Glomerular visceral epithelial cell (primary cell): ENCODE data around the gene LMBR1.
"Not testable (repeated sequence)": the region's sequence is repeated elsewhere in the genome, so short reads cannot be mapped to it uniquely, and the experiment has no call there.

Experiments used
- DNase-seq: peaks from one replicate; pipeline ENCODE4 v3.0.0-alpha.2; 2016; ENCODE audit errors: extremely low spot score

LMBR1 gene

DNA sequence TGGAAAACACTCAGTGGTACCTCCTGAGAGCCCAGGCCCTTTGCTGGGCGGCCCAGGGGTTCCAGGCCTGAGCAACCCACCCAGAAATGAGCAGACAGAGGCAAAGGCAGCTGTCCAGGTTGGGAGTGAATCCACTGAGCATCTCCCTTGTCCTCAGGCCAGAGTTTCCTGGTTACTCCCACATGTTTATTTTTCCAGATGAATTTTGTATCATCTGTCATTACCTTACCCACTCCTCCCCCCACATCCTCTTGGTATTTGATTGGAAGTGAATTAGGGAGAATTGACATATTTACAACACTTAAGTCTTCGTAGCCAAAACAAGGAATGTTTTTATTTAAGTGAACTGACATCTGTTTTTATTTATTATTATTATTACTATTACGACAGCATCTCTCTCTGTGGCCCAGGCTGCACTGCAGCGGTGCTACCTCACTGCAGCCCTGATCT is 13.2 kb upstream of the LMBR1 start:
- DNase-seq, result no peak

DNA sequence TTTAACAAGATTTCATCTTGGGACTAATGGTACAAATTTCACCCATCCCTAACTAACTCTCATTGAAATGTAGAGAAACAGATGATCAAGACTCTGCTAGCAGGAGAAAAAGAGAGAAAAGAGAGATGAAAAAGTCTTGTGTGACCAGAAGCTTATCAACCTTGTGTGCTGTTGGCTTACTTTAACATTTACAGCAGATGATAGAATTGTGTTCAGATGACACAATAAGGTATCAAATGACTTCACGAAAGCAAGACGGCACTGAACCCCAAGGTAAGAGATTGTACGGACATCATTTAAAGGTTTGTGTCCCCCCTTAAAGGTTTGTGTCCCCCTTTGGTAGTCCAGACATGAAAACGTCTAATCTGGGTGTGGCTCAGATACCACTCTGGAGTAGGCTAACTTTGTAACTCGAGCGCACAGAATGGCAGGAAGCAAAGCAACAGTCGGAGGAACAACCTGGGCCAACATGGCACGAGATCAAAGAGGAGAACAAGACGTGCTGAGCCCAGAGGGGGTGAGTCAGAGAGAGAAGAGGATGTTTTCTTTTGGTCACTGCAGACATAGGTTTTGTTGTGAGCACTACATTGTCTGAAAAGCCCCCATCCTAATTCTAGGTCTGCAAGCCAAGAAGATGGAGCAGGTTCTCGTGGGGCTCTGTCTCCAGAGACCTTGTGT is 10.4 kb upstream of the LMBR1 start:
- peak; percentile 32 for DNase-seq

DNA sequence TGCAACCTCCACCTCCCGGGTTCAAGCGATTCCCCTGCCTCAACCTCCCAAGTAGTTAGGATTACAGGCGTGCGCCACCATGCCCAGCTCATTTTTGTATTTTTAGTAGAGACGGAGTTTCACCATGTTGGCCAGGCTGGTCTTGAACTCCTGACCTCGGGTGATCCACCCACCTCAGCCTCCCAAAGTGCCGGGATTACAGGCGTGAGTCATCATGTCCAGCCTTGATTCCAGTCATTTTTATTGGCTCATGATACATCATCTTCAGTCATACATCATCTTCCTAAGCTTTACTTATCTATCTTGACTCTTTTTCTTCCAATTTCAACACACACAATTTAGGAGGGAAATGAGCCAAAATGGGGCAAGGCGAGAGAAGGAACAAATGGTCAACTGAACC is 7.1 kb upstream of the LMBR1 start:
- not testable (repeated sequence) for DNase-seq

DNA sequence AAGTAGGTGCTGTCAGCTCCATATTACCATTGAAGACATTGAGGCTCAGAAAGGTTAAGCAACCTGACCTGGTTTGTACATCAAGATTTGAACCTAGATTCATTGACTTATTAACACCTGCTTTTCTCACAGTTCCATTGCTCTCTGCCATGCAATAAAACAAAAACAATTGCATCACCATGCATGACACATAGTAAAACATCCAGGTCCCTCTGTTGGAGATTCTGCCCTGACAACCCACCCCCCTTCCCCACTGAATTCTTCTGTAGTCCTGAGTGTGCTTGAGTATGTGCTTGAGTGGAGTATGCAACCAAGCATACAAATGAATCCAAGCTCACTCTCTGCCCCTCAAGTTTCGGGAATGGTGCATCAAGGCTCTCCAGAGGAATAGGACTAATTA is 6.0 kb upstream of the LMBR1 start:
- DNase-seq, result peak; percentile 8

DNA sequence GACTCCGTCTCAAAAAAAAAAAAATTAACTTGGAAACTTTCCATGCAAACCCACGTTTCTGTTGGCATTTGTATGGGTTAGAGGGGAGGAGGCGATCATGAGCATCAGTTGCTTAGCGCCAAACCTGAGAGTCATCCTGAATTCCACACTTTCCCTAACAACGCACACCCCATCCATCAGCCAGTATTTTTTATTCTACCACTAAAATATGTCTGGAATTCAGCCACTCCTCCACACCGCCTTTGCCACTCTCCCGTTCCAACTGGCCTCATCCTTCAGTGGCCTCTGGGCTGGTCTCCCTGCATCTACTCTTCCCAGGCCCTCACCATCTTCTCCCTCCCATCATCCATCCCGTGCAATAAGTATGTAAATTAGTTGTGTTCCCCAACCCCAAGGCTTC is 4.7 kb upstream of the LMBR1 start:
- DNase-seq, result peak; percentile 74

DNA sequence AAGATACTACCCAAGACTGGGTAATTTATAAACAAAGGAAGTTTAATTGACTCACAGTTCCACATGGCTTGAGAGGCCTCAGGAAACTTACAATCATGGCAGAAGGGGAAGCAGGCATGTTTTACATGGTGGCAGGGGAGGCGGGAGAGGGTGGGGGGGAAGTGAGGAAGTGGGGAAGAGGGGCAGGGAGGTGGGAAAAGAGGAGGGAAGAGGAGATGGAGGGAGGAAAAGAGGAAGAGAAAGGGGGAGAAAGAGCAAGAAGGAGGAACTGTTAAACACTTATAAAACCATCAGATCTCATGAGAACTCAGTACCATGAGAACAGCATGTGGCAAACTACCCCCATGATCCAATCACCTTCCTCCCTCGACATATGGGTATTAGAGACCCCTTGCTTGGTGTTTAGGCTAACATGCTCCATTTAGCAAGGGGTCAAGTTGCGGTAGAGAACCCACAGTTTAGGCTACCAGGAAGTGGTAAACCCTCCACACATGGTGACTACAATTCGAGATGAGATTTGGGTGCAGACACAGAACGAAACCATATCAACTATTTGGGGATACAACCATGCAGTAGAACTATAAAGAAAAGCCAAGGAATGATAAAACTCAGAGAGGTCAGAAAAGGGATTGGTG is 3.5 kb upstream of the LMBR1 start:
- no peak for DNase-seq

DNA sequence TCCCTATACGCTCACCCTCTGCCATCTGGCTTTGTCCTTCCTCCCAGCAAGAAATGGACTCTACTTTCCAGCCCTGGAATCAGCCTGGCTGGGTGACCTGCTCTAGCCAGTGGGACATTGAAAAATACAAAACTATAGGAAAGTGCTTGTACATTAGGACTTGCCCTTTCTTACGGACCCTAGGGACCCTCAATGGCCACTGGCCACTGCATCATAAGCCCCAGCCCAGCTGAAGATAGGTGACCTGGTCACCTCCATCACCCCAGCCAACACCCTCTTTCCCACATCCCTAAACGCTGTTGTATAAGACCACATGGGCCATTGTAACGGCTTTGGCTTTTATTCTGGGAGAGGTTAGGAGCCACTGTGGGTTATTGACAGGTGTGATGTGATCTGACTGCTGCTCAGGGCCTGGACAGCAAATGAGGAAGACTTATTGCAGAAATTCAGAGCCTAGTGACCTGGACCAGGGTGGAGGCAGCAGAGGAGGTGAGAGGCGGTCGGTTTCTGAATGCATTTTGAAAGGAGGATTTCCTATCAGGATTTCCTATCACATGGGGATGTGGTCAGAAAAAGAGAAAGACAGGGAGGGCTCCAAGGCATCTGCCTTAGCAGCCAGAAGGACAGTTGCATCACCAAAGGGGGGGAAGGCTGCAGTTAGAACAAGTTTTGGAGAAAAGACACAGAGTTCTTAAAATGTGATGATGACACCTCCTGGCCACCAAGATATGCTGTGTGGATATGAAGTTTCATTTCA is 2.2 kb upstream of the LMBR1 start:
- DNase-seq, result no peak

DNA sequence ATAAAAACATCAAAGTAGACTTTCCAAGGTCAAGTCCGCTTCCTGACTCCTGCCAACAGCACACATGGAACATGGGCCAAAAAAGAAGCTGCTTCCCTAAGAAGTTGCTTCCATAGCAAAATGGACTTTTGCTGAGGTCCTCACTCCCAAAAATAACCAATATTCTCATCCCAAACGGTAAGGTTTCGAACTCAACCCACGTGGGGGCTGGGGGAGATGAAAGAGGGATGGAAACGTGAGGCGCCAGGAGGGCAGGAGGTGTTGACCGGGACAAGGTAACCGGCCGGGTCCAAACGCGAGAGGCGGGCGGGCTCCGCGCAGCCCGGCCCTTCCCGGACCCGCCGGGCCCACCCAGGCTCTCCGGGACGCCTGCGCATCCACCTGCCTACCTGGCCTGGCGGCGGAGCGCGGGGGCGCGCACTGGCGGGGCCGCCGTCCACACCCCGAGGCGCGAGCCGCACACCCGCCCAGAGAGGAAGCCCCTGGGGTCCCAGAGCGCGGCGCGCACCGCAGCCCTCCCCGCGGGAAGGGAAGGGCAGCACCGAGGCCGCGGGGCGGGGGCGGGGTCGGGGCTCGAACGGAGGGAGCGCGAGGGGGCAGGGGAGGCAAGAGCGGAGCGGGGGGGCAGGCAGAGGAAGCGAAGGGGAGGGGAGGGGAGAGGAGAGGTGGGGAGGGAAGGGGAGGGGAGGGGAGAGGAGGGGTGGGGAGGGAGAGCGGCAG is 742 bp downstream of the LMBR1 start:
- peak; percentile 55 for DNase-seq

DNA sequence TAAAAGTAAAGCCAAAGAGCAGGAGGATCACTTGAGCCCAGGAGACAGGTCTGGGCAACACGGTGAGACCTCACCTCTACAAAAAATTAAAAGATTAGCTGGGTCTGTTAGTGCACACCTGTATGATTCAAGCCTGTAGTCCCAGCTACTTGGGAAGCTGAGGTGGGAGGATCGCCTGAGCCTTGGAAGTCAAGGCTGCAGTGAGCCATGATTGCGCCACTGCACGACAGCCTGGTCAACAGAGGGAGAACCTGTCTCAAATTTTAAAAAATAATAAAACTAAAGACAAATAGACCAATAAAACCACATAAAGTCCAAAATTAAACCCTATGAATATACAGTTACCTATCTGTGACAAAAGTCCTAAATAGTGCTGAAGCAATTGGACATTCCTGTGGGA is 3.2 kb downstream of the LMBR1 start:
- no peak for DNase-seq

DNA sequence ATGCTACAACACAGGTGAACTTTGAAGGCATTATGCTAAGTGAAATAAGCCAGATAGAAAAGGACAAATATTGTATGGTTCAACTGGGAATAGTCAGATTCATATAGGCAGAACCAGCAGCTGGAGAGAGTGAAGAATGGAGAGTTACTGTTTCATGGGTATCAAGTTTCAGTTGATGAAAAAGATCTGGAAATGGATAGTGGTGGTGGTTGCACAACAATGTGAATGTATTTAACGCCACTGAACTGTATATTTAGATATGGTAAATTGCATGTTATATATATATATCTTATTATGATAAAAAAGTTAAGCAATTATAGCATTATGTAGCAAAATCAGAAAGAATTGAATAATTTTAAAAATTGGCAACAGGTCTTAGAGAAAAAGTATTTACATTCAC is 3.9 kb downstream of the LMBR1 start:
- no peak for DNase-seq

DNA sequence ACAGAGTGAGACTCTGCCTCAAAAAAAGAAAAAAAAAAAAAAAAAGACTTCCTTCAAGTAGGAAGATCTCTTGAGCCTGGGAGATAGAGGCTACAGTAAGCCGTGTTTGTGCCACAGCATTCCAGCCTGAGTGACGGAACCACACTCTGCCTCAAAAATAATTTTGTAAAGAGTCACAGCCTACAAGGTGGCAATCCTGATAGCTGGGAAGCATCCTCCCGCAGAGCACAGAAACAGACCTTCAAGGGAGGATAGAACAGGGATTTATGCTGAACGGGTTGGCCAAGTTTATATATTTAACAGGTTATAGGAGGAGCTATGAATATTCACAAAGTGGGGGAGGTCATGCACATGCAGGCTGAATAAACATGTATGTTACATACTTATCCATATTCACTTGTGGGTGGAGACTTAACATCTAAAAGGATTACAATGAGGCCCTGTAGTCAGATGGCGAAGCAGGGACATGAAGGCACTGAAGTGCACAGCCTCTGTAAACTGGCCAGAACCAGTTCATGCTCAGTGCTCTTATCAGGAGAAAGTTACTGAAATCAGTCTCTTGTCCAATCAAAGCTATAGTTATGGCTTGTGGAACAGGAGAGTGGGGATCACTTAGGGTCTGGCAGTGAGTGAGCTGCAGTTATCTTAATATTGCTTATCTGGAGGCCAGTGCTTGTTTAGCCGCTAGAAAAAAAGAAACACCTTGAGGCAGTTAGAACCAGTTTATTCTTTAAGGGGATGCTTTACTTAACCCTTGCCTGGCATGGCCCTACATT is 6.8 kb downstream of the LMBR1 start:
- no peak for DNase-seq

DNA sequence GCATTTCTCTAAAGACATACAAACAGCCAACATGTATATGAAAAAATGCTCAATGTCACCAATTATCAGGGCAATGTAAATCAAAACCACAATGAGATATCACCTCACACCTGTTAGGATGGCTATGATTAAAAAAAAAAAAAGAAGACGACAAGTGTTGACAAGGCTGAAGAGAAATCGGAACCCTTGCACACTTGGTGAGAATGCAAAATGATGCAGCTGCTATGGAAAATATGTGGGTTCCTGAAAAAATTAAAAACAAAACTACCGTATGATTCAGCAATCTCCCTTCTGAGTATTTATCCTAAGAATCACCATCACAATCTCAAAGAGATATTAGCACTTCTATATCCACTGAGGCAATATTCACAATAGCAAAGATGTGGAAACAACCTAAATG is 11.3 kb downstream of the LMBR1 start:
- DNase-seq, result no peak

DNA sequence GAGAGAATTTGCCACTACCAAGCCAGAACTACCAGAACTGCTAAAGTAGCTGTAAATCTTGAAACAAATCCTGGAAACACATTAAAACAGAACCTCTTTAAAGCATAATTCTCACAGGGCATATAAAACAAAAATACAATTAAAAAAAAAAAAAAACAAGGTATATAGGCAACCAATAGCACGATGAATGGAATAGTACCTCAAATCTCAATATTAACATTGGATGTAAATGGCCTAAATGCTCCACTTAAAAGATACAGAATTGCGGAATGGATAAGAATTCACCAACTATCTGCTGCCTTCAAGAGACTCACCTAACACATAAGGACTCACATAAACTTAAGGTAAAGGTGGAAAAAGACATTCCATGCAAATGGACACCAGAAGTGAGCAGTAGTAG is 17.2 kb downstream of the LMBR1 start:
- DNase-seq, result no peak

DNA sequence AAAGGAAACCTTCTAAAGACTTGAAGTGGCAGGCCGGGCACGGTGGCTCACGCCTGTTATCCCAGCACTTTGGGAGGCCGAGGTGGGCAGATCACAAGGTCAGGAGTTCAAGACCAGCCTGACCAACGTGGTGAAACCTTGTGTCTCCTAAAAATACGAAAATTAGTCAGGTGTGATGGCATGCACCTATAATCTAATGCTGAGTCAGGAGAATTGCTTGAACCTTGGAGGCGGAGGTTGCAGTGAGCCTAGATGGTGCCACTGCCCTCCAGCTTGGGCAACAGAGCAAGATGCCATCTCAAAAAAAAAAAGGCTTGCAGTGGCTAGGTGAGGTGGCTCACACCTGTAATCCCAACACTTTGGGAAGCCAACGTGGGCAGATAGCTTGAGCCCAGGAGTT is 24.6 kb downstream of the LMBR1 start:
- not testable (repeated sequence) for DNase-seq

DNA sequence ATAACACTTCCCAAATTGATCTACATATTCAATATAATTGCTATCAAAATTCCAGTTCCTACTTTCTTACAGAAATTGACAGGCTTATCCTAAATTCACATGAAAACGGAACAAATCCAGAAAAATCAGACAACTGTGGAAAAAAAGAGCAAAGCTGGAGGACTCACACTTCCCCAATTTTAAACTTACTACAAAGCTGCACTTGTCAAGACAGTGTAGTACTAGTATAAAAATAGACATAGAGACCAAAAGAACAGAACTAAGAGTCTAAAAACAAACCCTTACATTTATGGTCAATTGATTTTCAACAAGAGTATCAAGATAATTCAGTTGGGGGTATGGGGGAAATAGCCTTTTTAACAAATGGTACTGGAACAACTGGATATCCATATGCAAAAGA is 27.5 kb downstream of the LMBR1 start:
- no peak for DNase-seq

DNA sequence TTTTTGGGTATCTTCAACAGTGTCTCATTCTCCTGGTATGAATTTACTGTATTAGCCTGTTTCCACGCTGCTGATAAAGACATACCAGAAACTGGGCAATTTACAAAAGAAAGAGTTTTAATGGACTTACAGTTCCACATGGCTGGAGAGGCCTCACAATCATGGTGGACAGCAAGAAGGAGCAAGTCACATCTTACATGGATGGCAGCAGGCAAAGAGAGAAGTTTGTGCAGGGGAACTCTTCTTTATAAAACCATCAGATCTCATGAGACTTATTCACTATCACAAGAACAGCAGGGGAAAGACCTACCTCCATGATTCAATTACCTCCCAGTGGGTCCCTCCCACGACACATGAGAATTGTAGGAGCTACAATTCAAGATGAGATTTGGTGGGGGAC is 31.0 kb downstream of the LMBR1 start:
- not testable (repeated sequence) for DNase-seq

DNA sequence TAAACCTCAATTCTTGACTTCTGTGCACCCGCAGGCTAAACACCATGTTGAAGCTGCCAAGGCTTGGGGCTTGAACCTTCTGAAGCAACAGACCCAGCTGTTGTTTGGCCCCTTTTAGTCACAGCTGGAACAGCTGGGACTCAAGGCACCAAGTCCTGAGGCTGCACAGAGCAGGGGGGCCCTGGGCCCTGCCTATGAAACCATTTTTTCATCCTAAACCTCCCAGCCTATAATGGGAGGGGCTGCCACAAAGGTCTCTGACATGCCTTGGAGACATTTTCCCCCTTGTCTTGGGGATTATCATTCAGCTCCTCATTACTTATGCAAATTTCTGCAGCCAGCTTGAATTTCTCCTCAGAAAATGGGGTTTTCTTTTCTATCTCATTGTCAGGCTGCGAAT is 31.8 kb downstream of the LMBR1 start:
- no peak for DNase-seq

DNA sequence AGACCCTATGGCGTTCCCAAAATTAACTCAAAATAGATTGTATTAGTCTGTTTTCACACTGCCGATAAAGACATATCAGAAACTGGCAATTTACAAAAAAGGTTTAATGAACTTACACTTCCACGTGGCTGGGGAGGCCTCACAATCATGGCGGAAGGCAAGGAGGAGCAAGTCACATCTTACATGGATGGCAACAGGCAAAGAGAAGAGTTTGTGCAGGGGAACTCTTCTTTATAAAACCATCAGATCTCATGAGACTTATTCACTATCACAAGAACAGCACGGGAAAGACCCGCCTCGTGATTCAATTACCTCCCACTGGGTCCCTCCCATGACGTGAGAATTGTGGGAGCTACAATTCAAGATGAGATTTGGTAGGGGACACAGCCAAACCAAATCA is 32.9 kb downstream of the LMBR1 start:
- not testable (repeated sequence) for DNase-seq

DNA sequence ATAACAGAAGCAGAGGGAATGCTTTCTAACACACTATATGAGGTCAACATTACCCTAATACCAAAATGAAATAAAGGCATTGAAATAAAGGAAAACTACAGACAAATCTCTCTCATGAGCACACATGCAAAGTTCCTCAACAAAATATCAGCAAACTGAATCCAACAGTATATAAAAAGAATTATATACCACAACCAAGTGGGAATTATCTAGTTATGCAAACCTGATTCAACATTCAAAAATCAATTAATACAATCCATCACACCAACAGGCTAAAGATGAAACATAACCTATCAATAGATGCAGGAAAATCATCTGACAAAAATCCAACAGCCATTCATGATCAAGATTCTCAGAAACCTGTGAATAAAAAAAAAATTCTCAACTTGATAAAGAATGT is 34.5 kb downstream of the LMBR1 start:
- DNase-seq, result no peak

DNA sequence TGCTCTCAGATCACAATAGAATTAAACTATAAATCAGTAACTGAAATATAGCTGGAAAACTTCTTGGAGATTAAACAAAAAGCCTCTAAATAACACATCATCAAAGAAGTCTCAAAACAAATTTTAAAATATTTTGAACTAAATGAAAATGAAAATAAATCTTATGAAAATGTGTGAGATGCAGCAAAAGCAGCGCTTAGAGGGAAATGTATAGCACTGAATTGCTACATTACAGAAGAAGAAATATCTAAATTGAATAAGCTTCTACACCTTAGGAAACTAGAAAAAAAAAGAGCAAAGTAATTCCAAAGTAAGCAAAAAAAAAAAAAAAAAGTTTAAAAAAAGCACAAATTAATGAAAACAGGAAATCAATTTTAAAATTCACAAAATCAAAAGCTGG is 35.2 kb downstream of the LMBR1 start:
- no peak for DNase-seq

DNA sequence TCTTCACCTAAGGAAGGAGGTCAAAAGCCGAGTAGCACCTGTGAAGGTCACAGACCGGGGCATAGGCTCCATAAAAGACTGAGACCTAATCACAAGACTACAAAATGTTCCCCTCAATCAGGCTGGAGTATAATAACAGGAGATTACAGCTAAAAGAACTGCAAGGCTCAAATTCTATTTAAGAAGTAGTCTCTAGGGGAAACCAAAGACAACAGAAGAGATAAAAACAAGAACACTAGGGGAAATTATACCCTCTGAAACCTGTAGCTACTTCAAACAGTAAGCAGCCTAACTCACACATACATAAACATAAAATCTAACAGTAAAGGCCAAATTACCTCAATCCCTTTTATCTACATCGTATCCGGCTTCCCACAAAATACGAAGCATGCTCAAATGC is 38.3 kb downstream of the LMBR1 start:
- no peak for DNase-seq

DNA sequence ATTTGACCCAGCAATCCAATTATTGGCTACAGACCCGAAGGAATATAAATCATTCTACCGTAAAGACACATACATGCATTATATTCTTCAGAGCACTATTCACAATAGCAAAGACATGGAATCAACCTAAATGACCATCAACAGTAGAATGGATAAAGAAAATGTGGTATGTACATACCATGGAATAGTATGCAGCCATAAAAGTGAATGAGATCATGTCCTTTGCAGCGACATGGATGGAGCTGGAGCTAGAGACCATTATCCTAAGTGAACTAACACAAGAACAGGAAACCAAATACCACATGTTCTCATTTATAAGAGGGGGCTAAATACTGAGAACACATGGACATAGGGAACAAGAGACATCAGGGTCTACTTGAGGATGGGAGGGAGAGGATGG is 44.0 kb downstream of the LMBR1 start:
- DNase-seq, result no peak
